Loucy (cell line): ENCODE results near the gene TMEM127.

Experiments used
- H2AFZ ChIP-seq: fragments of 200-600 bp; sonication (generic); 2 replicates; pipeline ENCODE4 v1.6.0; 2016; ENCODE audit warnings: antibody characterized with exemption, mild to moderate bottlenecking, low read length, moderate library complexity
- H3F3A ChIP-seq: fragments of 200-600 bp; 2 replicates; pipeline ENCODE4 v1.6.0; 2016; ENCODE audit warnings: antibody characterized with exemption, low read depth, mild to moderate bottlenecking
- H3K27me3 ChIP-seq: fragments of 200-600 bp; sonication (generic); 2 replicates; pipeline ENCODE4 v1.6.1; 2014; ENCODE audit warnings: low read length, mild to moderate bottlenecking; ENCODE audit not compliant: insufficient read depth, poor library complexity, severe bottlenecking
- H3K36me3 ChIP-seq: fragments of 200-600 bp; sonication (generic); 2 replicates; pipeline ENCODE4 v1.6.1; 2016; ENCODE audit warnings: low read length; ENCODE audit not compliant: insufficient read depth
- H3K4me1 ChIP-seq: fragments of 200-600 bp; sonication (generic); 2 replicates; pipeline ENCODE4 v1.5.1; 2014; ENCODE audit warnings: low read length, mild to moderate bottlenecking; ENCODE audit not compliant: insufficient read depth, poor library complexity, severe bottlenecking
- H3K4me2 ChIP-seq: fragments of 200-600 bp; sonication (generic); 2 replicates; pipeline ENCODE4 v1.6.0; 2014; ENCODE audit warnings: antibody characterized with exemption, low read length, low read depth, mild to moderate bottlenecking; ENCODE audit not compliant: poor library complexity, severe bottlenecking
- H3K4me3 ChIP-seq: fragments of 200-600 bp; sonication (generic); 2 replicates; pipeline ENCODE4 v1.5.1; 2014; ENCODE audit warnings: low read length, mild to moderate bottlenecking, mixed read lengths; ENCODE audit not compliant: poor library complexity, severe bottlenecking
- H3K79me2 ChIP-seq: fragments of 200-600 bp; sonication (generic); 2 replicates; pipeline ENCODE4 v1.6.1; 2014; ENCODE audit warnings: low read length; ENCODE audit not compliant: insufficient read depth
- H3K9ac ChIP-seq: fragments of 200-600 bp; sonication (generic); 2 replicates; pipeline ENCODE4 v1.6.0; 2014; ENCODE audit warnings: mild to moderate bottlenecking, low read depth, low read length, moderate library complexity; ENCODE audit not compliant: poor library complexity, severe bottlenecking
- H3K9me2 ChIP-seq: fragments of 200-600 bp; sonication (generic); replicated peaks from 2 replicates; pipeline ENCODE4 v1.6.1; 2016; ENCODE audit warnings: low read depth, low read length, mixed read lengths
- H3K9me3 ChIP-seq: fragments of 200-600 bp; sonication (generic); 2 replicates; pipeline ENCODE4 v1.6.1; 2014; ENCODE audit warnings: mild to moderate bottlenecking, antibody characterized with exemption, low read length, low read depth; ENCODE audit not compliant: insufficient read depth
- H4K20me1 ChIP-seq: fragments of 200-600 bp; sonication (generic); 2 replicates; pipeline ENCODE4 v1.6.0; 2014; ENCODE audit warnings: antibody characterized with exemption, low read length, mild to moderate bottlenecking; ENCODE audit not compliant: insufficient read depth, poor library complexity, severe bottlenecking
- CTCF ChIP-seq: fragments of 200-600 bp; sonication (generic); conservative IDR thresholded peaks from 2 replicates; pipeline ENCODE4 v1.5.1; 2014; ENCODE audit warnings: mild to moderate bottlenecking, antibody characterized with exemption, low read length
- EZH2phosphoT487 ChIP-seq: fragments of 200-600 bp; IDR thresholded peaks from 2 replicates; pipeline ENCODE4 v1.6.1; 2018; ENCODE audit warnings: antibody characterized with exemption, mild to moderate bottlenecking, moderate library complexity, borderline replicate concordance

TMEM127 gene

GRCh38 chr2:96209729-96210085 lies 56.1 kb downstream of the TMEM127 start:
- Histone ChIP-seq H3K9me2 (no peaks in the 10 kb centered on the region), H3K9ac (peak overlapping the region; percentile 94), H3K27me3 (no peaks in the 10 kb centered on the region), H3K4me1 (peaks cover 39% of the 10 kb centered on the region), H3K79me2 (peaks cover 64% of the 10 kb centered on the region), H2AFZ (no peak overlapping the region), H3K4me2 (peak overlapping the region; percentile 90), H3K9me3 (no peaks in the 10 kb centered on the region), H3F3A (no peaks in the 10 kb centered on the region), H3K4me3 (peak overlapping the region; percentile 95), H4K20me1 (peaks cover 32% of the 10 kb centered on the region), H3K36me3 (no peaks in the 10 kb centered on the region)
- TF ChIP-seq EZH2phosphoT487 (no peak), CTCF (no peak)

- H3K36me3 ChIP-seq = no peaks in the 10 kb centered on the region
- TF ChIP-seq EZH2phosphoT487 (no peak), CTCF (no peak)
- H3F3A ChIP-seq = no peaks in the 10 kb centered on the region
- H3K27me3 ChIP-seq = no peaks in the 10 kb centered on the region
- peak overlapping the region; percentile 90 for H3K4me2 ChIP-seq
- H3K9ac ChIP-seq = peak overlapping the region; percentile 94
- H3K4me1 ChIP-seq = peaks cover 42% of the 10 kb centered on the region
- peak overlapping the region; percentile 88 for H2AFZ ChIP-seq
- peaks cover 38% of the 10 kb centered on the region for H4K20me1 ChIP-seq
- peaks cover 69% of the 10 kb centered on the region for H3K79me2 ChIP-seq
- peak overlapping the region; percentile 95 for H3K4me3 ChIP-seq
- H3K9me2 ChIP-seq = no peaks in the 10 kb centered on the region
- H3K9me3 ChIP-seq = no peaks in the 10 kb centered on the region
Measured at GRCh38 chr2:96209011-96209728, 56.6 kb downstream of the TMEM127 start.

DNA sequence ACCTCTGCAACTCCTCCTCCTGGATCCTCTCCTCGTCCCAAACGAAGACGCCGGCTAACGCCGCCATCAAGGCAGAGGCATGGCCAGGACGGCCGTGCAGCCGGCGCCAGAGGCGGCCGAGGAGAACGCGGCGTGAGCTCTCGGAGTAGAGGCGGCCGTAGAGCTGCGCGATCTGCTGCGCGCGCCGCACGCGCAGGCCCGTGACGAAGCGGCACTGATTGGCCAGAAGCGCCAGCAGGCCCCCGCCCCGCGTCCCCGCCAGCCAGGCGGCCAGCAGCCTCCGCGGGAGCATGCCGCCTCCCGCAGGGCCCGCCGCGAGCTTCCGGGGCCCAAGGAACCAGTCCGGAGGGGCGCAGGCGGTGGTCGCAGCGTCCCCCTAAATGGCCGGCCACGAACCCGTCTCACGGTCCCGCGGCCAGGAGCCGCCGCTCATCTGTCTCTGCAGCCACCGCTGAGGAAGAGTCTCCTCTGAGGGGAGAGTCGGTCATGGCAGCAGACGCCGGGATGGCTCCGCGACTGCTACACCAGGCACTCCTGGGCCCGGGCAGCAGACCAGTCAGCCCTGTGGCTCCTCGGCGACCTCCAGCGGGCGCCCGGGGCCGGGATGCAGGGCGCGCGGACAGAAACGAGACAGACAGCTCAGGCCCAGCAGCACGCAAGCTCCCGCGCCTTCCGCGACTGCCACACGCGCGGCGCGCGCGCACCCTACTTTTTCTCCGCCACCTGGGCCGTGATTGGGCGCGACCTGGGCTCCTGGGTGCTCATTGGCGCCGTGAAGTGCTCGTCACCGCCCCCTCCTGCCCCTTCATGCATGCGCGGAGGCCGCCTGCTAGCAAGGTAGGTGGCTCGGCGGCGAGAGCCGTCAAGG lies 57.4 kb downstream of the TMEM127 start, which contains the start of gene STARD7:
STARD7 (minus strand) TSS at position 685 of the 868 bp plus-strand sequence; CDS start at position 292, 393 bp downstream.
- peak within 1 kb of the TSS; percentile 95 for H3K4me3 ChIP-seq
- H3K36me3 ChIP-seq = no peaks in the 10 kb centered on the region
- no peaks in the 10 kb centered on the region for H3F3A ChIP-seq
- H4K20me1 ChIP-seq = peaks cover 46% of the 10 kb centered on the region
- no peaks in the 10 kb centered on the region for H3K9me2 ChIP-seq
- no peaks in the 10 kb centered on the region for H3K9me3 ChIP-seq
- TF ChIP-seq EZH2phosphoT487 = no peak
- no peak for TF ChIP-seq CTCF
- no peaks in the 10 kb centered on the region for H3K27me3 ChIP-seq
- H3K4me1 ChIP-seq = peaks cover 48% of the 10 kb centered on the region
- H3K79me2 ChIP-seq = peaks cover 75% of the 10 kb centered on the region
- peak within 1 kb of the TSS; percentile 100 for H3K4me2 ChIP-seq
- H2AFZ ChIP-seq = peak within 1 kb of the TSS; percentile 88
- peak within 1 kb of the TSS; percentile 94 for H3K9ac ChIP-seq
